Right renal cortex interstitium (tissue), 3 donors: ENCODE data around the gene COMMD6. TPM values are rescaled to one million over a fixed set of nuclear protein-coding genes. Genes with fewer than 3 reads are reported as not detected.

Experiments
- DNase-seq, 3 donors: peaks; one replicate each; pipeline ENCODE4 v3.0.0-alpha.2; 2013; ENCODE audit warnings: low read depth in 3 of 3, low spot score in 2 of 3
- polyA plus RNA-seq, 3 donors: library from polyadenylated mRNA; unstranded; fragments of 120-200 nt; gene quantifications; one replicate each; pipeline ENCODE4 v1.2.1, GENCODE V29; 2013; ENCODE audit not compliant: insufficient read length in 3 of 3

The COMMD6 gene
- polyA plus RNA-seq, 3 donors: 272 to 276 (median 276) TPM

- DNase-seq: no peak
Measured at GRCh38 chr13:75485286-75486062, 52.2 kb downstream of the COMMD6 start.

GRCh38 chr13:75482820-75483079 lies 54.9 kb downstream of the COMMD6 start:
- no peak for DNase-seq

- peak; percentile 70 to 80 (median 80) for DNase-seq
Measured at GRCh38 chr13:75482070-75482819, 55.4 kb downstream of the COMMD6 start, which contains the start of gene TBC1D4. TSS of gene TBC1D4 (minus strand) at chr13:75482169. CDS start at chr13:75481767, 402 bp downstream.

- peak in 2 of 3 donors; percentile 16 to 32 for DNase-seq
Measured at GRCh38 chr13:75481176-75482069, 56.2 kb downstream of the COMMD6 start.

GRCh38 chr13:75480671-75481175 lies 56.9 kb downstream of the COMMD6 start:
- DNase-seq: peak; percentile 51 to 67 (median 55)

- DNase-seq: no peak
Measured at GRCh38 chr13:75479102-75479740, 58.4 kb downstream of the COMMD6 start.

- no peak for DNase-seq
Measured at GRCh38 chr13:75478659-75479058, 59.0 kb downstream of the COMMD6 start.

Other genes starting within 250 kb of the COMMD6 start
- gene TBC1D4, start 55.7 kb downstream of the COMMD6 start, polyA plus RNA-seq: 10 to 100 TPM; 49.1 to 56.6 (median 53.3) TPM
- gene UCHL3, start 11.9 kb upstream of the COMMD6 start, polyA plus RNA-seq: 10 to 100 TPM; 37.1 to 41.8 (median 37.7) TPM
- gene LMO7, start 98.5 kb upstream of the COMMD6 start, polyA plus RNA-seq: 10 to 100 TPM; 76.6 to 90.0 (median 88.4) TPM